ENCODE results near the gene SELE. TPM values are rescaled to one million over a fixed set of nuclear protein-coding genes. Genes with fewer than 3 reads are reported as not detected.

The SELE gene
- total and polyA plus RNA-seq, 2 donors from 2014 or later, result 0.92 to 4.5 TPM

DNA sequence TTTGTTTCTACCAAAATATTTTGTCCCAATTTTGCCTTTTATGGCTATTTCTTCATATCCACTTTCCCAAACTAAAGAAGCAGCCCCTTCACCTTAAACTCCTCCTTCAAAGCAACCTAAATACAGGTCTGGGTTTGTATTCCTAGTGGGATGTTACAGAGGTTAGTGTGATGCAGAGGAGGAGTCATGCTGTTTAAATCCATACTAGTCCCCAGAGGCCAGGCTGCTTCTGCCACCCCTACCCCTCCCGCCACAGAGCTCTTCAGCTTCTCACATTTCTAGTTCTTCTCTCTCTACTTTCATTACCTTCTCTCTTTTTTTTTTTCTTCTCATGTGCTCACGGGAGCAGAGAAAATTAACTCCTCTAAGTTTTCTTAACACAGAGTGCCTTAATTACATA is 51.8 kb downstream of the SELE start:
- Histone ChIP-seq H3K27ac (ENCODE audit: low read depth in 2 of 2, low read length in 2 of 2) (no peak overlapping the region), H3K36me3 (ENCODE audit: control insufficient read depth in 2 of 3, insufficient read depth in 3 of 3, low read length in 3 of 3) (no peaks in the 10 kb centered on the region), H3K4me3 (ENCODE audit: low read length in 3 of 3) (no peak overlapping the region), H3K27me3 (ENCODE audit: control insufficient read depth, insufficient read depth, low read length) (no peaks in the 10 kb centered on the region), H3K9ac (ENCODE audit: low read length in 3 of 3) (no peak overlapping the region), H3K9me3 (ENCODE audit: control insufficient read depth in 2 of 3, insufficient read depth in 1 of 3, low read length in 3 of 3) (no peaks in the 10 kb centered on the region), H3K4me1 (ENCODE audit: control insufficient read depth in 2 of 3, insufficient read depth in 2 of 3, low read depth in 1 of 3, low read length in 3 of 3) (no peaks in the 10 kb centered on the region)
- FAIRE-seq (no peak), DNase-seq (peak in 2 of 5 donors; percentile 3 to 4)
- TF ChIP-seq, protein P1, sequence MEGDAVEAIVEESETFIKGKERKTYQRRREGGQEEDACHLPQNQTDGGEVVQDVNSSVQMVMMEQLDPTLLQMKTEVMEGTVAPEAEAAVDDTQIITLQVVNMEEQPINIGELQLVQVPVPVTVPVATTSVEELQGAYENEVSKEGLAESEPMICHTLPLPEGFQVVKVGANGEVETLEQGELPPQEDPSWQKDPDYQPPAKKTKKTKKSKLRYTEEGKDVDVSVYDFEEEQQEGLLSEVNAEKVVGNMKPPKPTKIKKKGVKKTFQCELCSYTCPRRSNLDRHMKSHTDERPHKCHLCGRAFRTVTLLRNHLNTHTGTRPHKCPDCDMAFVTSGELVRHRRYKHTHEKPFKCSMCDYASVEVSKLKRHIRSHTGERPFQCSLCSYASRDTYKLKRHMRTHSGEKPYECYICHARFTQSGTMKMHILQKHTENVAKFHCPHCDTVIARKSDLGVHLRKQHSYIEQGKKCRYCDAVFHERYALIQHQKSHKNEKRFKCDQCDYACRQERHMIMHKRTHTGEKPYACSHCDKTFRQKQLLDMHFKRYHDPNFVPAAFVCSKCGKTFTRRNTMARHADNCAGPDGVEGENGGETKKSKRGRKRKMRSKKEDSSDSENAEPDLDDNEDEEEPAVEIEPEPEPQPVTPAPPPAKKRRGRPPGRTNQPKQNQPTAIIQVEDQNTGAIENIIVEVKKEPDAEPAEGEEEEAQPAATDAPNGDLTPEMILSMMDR (IDR thresholded peaks at IDR 0.05; ENCODE audit: borderline replicate concordance, extremely low read depth, insufficient read depth), result no peak
- intact Hi-C loops (cut with DNase I), result no loop called here

DNA sequence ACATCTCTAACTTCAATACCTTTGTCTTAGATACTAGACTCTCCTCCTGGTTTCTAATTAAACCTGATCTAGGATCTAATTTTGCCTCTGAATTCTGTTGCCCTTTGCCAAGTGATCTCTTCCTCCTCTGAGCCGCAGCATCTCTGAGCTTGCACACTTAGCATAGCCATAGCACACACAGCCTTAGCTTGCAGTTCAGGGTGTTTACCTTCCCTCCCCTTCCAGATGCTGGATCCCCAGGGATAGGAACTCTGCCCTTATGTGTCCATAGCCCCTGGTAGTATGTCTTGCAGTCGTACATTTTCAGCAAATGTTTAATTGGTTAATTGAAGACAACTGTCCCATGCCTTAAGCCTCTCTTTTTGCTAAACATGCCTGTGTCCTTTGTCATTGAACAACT is 52.7 kb downstream of the SELE start:
- Histone ChIP-seq H3K27ac (ENCODE audit: low read depth in 2 of 2, low read length in 2 of 2) (no peak overlapping the region), H3K27me3 (ENCODE audit: control insufficient read depth, insufficient read depth, low read length) (no peaks in the 10 kb centered on the region), H3K4me3 (ENCODE audit: low read length in 3 of 3) (no peak overlapping the region), H3K9me3 (ENCODE audit: control insufficient read depth in 2 of 3, insufficient read depth in 1 of 3, low read length in 3 of 3) (no peaks in the 10 kb centered on the region), H3K9ac (ENCODE audit: low read length in 3 of 3) (no peak overlapping the region), H3K4me1 (ENCODE audit: control insufficient read depth in 2 of 3, insufficient read depth in 2 of 3, low read depth in 1 of 3, low read length in 3 of 3) (no peaks in the 10 kb centered on the region), H3K36me3 (ENCODE audit: control insufficient read depth in 2 of 3, insufficient read depth in 3 of 3, low read length in 3 of 3) (no peaks in the 10 kb centered on the region)
- intact Hi-C loops (cut with DNase I), result no loop called here
- no peak for FAIRE-seq
- TF ChIP-seq, protein P1 (IDR thresholded peaks at IDR 0.05; ENCODE audit: borderline replicate concordance, extremely low read depth, insufficient read depth), result no peak
- DNase-seq, result no peak

DNA sequence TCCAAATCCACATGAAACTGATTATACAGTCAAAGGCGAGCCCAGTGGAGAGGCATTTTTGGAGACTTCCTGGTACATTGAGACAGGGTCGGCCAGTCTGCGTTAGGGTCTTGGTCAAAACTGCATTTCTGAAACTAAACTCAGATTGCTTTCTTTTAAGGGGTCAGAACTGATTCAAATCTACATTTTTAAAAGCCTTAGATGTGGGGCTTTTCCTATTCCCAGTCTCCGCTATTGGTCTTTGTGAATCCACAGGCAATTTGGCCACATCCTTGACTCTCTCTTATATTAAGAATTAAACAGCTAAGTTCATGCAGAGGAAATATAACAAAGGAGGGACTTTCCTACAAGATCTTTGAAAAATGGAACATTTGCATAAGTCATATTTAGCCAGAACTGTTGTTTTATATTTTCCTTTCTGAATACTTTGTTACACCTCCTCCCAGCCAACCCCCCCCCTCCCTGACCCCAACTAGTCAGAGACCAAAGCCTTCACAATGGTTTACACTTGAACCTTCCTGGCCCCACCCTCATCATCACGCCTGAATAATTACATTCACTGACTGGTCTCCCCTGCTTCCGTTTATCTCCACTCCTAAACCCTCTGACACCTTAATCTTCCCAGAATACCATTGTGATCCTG is 53.4 kb downstream of the SELE start:
- DNase-seq, result peak in 2 of 5 donors; percentile 3 to 16
- H3K36me3 ChIP-seq (ENCODE audit: control insufficient read depth in 2 of 3, insufficient read depth in 3 of 3, low read length in 3 of 3), result no peaks in the 10 kb centered on the region
- no peaks in the 10 kb centered on the region for H3K27me3 ChIP-seq (ENCODE audit: control insufficient read depth, insufficient read depth, low read length)
- no peak overlapping the region for H3K4me3 ChIP-seq (ENCODE audit: low read length in 3 of 3)
- no peaks in the 10 kb centered on the region for H3K9me3 ChIP-seq (ENCODE audit: control insufficient read depth in 2 of 3, insufficient read depth in 1 of 3, low read length in 3 of 3)
- TF ChIP-seq, protein P1 (IDR thresholded peaks at IDR 0.05; ENCODE audit: borderline replicate concordance, extremely low read depth, insufficient read depth), result no peak
- intact Hi-C loops (cut with DNase I), result no loop called here
- H3K9ac ChIP-seq (ENCODE audit: low read length in 3 of 3), result no peak overlapping the region
- H3K4me1 ChIP-seq (ENCODE audit: control insufficient read depth in 2 of 3, insufficient read depth in 2 of 3, low read depth in 1 of 3, low read length in 3 of 3), result no peaks in the 10 kb centered on the region
- no peak overlapping the region for H3K27ac ChIP-seq (ENCODE audit: low read depth in 2 of 2, low read length in 2 of 2)
- FAIRE-seq, result no peak

DNA sequence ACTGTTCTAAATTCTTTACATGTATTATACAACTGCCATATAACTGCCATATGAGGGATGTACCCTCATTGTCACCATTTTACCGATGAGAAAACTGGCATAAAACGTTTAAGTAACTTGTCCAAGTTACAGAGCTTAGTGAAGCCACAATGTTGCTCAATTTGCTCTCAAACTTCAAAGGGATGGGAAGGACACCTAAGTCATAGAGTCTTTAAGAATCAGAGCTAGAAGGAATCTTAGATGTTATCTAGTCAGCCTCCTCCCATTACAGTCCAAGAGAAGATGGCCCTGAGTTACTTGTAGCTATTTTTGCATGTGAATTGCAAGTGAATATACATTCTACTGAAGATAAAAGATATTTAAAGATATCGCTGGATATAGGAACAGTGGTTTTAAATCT is 54.2 kb downstream of the SELE start:
- Histone ChIP-seq H3K27me3 (ENCODE audit: control insufficient read depth, insufficient read depth, low read length) (no peaks in the 10 kb centered on the region), H3K27ac (ENCODE audit: low read depth in 2 of 2, low read length in 2 of 2) (no peak overlapping the region), H3K4me3 (ENCODE audit: low read length in 3 of 3) (no peak overlapping the region), H3K9me3 (ENCODE audit: control insufficient read depth in 2 of 3, insufficient read depth in 1 of 3, low read length in 3 of 3) (no peaks in the 10 kb centered on the region), H3K9ac (ENCODE audit: low read length in 3 of 3) (no peak overlapping the region), H3K36me3 (ENCODE audit: control insufficient read depth in 2 of 3, insufficient read depth in 3 of 3, low read length in 3 of 3) (no peaks in the 10 kb centered on the region), H3K4me1 (ENCODE audit: control insufficient read depth in 2 of 3, insufficient read depth in 2 of 3, low read depth in 1 of 3, low read length in 3 of 3) (no peaks in the 10 kb centered on the region)
- intact Hi-C loops (cut with DNase I), result no loop called here
- DNase-seq (no peak), FAIRE-seq (no peak)
- TF ChIP-seq, protein P1 (IDR thresholded peaks at IDR 0.05; ENCODE audit: borderline replicate concordance, extremely low read depth, insufficient read depth), result no peak

All from kidney (tissue), 14 donors.